Vagina (tissue), 2 donors: Measurements from ENCODE around the gene SGTA.

ENCODE experiments used
- POLR2A ChIP-seq, 2 donors: fragments of 450-650 bp; IDR thresholded peaks; one replicate each; pipeline ENCODE4 v1.6.1; 2017; ENCODE audit warnings: antibody characterized with exemption in 2 of 2, mild to moderate bottlenecking in 2 of 2, moderate library complexity in 2 of 2
- TF ChIP-seq, protein P1 (sequence below), 3 experiments: fragments of 450-650 bp in 2 of 3; fragments of 200-600 bp in 1 of 3; sonication (generic) in 1 of 3; IDR thresholded peaks; one replicate each; pipeline ENCODE4 v1.5.1; 2017 to 2019; ENCODE audit warnings: antibody characterized with exemption in 3 of 3, mild to moderate bottlenecking in 2 of 3, moderate library complexity in 2 of 3

DNA sequence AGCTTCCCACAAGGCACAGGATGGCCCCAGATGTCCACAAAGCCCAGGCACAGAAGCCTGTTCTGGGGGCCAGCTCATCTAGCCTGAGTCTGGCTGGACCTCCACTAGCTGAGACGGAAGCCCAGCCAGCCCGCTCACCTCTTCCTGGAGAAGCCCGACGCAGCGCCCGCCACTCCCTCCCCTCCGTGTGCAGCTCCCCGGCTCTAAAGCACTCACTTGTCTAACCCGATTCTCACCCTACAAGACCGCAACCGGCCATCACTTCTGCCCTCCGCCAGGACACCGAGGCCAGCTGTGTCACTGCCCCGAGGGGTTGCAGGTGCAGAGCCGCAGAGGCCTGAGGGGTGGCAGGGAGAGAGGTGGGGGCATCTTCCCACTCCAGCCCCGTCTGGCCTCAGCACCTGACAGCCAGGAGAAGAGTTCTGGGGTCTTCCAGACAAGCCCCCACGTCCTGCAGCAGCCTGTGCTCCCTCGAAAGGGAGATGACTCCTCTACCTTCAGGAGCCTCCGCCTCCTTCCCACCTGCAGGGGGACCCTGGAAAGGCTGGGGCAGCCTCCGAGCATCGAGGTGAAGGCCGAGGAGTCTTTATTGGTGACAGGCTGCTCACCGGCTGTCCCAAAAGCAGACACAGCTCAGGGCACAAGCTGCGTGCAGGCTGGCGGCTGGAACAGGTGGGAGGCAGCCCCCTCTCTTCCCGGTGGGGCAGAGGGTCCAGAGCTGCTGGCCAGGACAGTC, 56.0 kb downstream of the SGTA start:
- TF ChIP-seq POLR2A (IDR thresholded peaks at IDR 0.05): no peak
- TF ChIP-seq, protein P1, sequence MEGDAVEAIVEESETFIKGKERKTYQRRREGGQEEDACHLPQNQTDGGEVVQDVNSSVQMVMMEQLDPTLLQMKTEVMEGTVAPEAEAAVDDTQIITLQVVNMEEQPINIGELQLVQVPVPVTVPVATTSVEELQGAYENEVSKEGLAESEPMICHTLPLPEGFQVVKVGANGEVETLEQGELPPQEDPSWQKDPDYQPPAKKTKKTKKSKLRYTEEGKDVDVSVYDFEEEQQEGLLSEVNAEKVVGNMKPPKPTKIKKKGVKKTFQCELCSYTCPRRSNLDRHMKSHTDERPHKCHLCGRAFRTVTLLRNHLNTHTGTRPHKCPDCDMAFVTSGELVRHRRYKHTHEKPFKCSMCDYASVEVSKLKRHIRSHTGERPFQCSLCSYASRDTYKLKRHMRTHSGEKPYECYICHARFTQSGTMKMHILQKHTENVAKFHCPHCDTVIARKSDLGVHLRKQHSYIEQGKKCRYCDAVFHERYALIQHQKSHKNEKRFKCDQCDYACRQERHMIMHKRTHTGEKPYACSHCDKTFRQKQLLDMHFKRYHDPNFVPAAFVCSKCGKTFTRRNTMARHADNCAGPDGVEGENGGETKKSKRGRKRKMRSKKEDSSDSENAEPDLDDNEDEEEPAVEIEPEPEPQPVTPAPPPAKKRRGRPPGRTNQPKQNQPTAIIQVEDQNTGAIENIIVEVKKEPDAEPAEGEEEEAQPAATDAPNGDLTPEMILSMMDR (IDR thresholded peaks at IDR 0.05): no peak
